Stimulated activated CD8-positive, alpha-beta memory T cell treated with anti-CD3 and anti-CD28 coated beads, Interleukin-12 subunit alpha, Interleukin-12 subunit beta, amount 100 ng/mL, for 4 hours (primary cell): Measurements from ENCODE around the gene LCE1E.

ENCODE experiments used
- DNase-seq: peaks from one replicate; pipeline ENCODE4 v3.0.0-alpha.2; 2020; ENCODE audit warnings: low read depth

LCE1E gene

DNA sequence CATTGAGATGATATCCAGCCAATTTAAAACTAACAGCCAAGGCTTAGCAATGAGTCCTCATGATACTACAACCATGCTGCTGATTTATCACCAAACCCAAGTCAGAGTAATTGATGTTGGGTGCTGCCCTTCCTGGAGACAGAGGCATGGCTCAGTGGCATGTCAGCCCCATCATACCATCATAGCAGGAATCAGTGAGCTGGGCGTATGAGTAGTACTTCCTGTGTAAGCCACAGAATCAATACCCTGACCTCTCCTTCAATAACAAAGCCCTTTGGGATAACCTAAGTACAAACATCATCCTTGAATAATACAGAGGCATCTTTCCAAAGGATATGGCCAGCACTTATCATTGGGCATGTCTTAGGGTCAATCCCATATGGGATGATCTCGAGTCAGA lies 3.0 kb upstream of the LCE1E start:
- DNase-seq = no peak

GRCh38 chr1:152795686-152796085 lies 9.6 kb downstream of the LCE1E start:
- DNase-seq = no peak

GRCh38 chr1:152796421-152796820 lies 10.4 kb downstream of the LCE1E start, which contains the start of gene LCE1D:
Gene LCE1D, plus strand, starts transcription at chr1:152796721. Its CDS starts 1,074 bp downstream, at chr1:152797795.
- no peak for DNase-seq

DNA sequence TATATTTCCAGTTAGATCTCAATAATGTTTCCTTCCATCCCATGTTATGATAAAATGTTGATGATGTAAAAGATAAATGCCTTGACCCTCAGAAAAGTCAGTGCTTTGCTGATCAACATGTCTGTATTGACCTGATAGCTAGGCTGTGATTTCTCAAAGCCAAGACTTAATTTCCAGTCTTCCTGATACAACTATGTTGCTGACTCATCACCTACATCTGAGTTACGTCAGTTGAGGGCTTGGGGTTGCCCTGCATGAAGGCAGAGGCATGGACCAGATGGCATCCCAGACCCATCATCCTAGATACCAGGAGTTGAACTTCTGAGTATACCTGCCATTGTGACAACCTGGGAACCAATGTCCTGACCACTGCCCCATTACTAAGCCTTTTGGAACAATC lies 15.3 kb downstream of the LCE1E start:
- no peak for DNase-seq

GRCh38 chr1:152806576-152806975 lies 20.5 kb downstream of the LCE1E start, which contains the start of gene LCE1C:
Gene LCE1C, minus strand, starts transcription at chr1:152806651. Its CDS starts 1,173 bp downstream, at chr1:152805478.
- DNase-seq = no peak

DNA sequence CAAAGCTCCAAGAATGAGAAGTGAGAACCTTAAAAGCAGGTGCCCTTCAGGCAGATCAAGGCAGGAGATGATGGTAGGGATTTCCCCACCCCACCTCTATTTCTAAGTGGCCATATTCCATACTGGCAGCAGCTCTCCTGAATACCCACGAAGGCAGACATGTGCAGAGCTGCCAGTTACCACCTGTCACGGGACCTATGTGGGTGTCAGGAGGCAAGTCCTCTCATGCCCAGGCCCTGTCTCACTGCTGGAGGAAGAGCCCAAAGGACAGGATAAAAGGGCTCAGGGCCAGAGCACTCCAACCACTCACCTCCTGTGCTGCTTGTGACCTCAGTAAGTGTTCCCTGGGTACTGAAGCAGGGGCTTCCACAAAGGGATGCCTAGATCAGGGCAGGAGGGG lies 25.0 kb downstream of the LCE1E start:
- no peak for DNase-seq

DNA sequence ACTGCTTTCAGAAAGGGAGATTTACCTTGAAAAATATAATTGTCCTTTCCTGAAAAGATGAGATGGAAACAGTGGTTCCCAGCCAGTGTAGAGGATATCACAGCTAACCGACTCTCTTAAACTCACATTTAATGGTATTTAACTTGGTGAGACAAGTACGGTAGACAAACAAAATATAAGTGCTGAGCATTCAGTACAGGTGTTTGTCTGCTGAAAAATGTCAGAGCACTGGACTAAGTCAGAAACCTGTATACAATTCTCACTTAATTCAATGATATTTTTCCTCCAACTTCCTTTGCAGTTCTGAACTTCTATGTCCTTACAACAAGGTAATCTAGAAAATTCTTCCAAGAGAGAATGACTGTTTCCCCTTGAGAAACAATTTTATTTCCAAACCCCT lies 25.6 kb downstream of the LCE1E start, which contains the start of gene LCE1B:
TSS of gene LCE1B (plus strand) at position 301 of the 400 bp plus-strand sequence. CDS start 476 bp downstream, outside the sequence.
- no peak for DNase-seq

GRCh38 chr1:152817309-152817708 lies 31.3 kb downstream of the LCE1E start:
- no peak for DNase-seq

DNA sequence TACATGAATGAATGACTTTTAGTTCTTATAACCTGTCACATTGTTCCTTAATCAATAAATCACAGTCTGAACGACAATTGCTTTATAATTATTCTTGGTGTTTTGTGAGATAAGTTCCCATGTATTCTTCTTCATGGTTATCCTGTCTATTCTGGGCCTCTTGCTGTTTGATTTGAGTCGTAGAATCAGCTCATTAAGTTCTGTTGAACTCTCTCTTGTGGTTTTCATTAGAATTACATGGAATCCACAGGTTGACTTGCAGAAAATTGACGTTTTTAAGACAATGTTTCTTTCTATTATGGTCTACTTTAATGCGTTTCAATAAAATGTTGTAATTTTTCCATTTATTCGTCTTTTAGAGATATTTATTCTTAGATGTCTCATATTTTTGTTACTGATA lies 37.2 kb downstream of the LCE1E start:
- no peak for DNase-seq

DNA sequence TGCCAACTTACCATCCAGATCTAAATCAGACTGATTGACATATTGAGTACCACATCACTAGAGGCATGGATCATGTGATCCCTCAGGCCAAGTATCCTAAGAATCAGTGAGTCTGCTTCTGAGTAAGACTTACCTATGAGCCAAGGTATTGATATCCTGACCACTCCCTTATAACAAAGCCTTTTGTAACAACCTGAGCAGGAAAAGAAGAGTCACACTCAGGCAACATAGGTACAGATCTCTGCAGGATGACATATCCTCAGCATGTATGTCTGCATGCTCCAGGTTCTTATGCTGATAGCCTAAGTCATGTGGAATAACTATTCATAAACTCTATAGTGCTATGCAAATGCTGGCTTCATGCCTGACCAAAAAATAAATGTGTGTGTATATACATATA lies 38.9 kb downstream of the LCE1E start:
- DNase-seq = no peak

DNA sequence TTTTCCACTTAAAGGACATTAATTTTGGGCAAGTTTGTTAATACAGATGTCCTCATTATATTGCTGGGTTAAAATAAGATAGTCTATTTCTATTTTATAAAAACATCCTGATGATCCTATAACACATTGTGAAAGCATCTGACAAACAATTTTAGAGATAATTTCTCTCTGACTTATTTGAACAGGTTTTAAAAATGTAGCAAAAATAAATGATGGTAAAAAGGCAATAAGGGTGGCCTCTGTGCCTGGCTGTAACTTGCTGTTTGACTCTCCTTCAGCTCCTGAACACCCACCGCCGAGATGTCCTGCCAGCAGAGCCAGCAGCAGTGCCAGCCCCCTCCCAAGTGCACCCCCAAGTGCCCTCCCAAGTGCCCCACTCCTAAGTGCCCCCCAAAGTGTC lies 41.1 kb downstream of the LCE1E start, which contains the start of gene LCE1A:
TSS of gene LCE1A (plus strand) at position 301 of the 400 bp plus-strand sequence. CDS start at position 301, 0 bp downstream.
- no peak for DNase-seq

GRCh38 chr1:152836870-152837269 lies 50.8 kb downstream of the LCE1E start:
- DNase-seq = no peak
